ENCODE data around the gene ADISSP.

The ADISSP gene

DNA sequence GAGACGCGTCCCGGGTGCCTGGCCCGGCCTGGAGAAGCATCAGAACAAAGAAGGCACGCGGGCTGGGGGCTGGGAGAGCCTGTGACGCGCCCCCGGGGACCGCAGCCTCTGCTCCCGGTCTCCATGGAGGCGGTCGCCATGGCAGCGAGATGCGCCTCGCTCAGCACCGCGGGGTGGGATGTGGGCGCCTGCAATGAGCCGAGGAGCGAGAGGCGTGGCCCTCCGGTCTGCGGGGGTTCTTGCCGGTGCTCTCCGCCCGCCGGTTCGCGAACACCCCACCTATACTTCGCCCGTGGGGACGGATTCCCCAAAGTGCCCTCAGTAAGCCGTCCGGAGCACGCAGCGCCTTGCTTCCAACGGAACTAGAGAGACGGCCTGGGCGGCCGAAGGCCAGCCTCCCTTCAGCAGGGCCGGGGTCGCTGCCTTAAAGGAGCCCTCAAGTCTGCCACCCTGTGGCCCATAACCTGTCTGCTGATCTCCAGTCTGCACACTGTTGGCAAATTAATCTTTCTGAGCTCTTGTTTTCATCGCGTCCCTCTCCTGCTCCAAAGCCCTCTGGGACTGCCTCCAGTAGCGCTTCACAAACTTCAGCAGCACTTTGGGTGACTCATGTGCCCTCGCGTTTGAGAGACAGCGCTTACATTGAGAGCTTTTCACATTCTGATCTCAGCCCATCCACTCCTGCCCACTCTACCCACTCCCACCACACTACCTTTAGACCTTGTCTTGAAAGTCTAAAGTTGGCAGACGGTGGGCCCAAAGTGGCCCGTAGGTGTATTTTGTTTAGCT, 983 bp upstream of the ADISSP start:
- H3K4me3 ChIP-seq (ENCODE audit: control insufficient read depth, low read depth, low read length) = peak overlapping the region; percentile 66

DNA sequence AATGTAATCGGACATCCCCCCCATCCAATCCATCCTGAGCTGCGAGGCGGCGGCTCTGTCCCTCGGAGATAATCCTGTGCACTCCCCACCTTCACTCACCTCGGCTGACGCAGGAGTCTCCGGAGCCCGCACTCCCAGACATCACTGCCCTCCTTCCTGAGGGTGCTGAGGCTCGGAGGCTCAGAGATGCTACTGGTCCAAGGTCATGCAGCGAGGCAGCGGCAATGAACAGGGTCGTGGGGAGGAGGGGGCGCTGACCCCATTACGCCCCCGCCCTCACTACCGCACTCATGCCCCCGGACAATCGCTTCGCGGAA, 485 bp downstream of the ADISSP start:
- peak overlapping the region; percentile 67 for H3K4me3 ChIP-seq (ENCODE audit: control insufficient read depth, low read depth, low read length)
- no peak for DNase-seq (ENCODE audit: low read depth)
- TF ChIP-seq, protein P1, sequence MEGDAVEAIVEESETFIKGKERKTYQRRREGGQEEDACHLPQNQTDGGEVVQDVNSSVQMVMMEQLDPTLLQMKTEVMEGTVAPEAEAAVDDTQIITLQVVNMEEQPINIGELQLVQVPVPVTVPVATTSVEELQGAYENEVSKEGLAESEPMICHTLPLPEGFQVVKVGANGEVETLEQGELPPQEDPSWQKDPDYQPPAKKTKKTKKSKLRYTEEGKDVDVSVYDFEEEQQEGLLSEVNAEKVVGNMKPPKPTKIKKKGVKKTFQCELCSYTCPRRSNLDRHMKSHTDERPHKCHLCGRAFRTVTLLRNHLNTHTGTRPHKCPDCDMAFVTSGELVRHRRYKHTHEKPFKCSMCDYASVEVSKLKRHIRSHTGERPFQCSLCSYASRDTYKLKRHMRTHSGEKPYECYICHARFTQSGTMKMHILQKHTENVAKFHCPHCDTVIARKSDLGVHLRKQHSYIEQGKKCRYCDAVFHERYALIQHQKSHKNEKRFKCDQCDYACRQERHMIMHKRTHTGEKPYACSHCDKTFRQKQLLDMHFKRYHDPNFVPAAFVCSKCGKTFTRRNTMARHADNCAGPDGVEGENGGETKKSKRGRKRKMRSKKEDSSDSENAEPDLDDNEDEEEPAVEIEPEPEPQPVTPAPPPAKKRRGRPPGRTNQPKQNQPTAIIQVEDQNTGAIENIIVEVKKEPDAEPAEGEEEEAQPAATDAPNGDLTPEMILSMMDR (conservative IDR thresholded peaks at IDR 0.05; ENCODE audit: control insufficient read depth, insufficient read depth, low read depth, low read length) = no peak

More for the DNA sequence above, 983 bp upstream of the ADISSP start:
- peak; percentile 81 for DNase-seq (ENCODE audit: low read depth)
- TF ChIP-seq, protein P1 (conservative IDR thresholded peaks at IDR 0.05; ENCODE audit: control insufficient read depth, insufficient read depth, low read depth, low read length) = peak; percentile 30

DNA sequence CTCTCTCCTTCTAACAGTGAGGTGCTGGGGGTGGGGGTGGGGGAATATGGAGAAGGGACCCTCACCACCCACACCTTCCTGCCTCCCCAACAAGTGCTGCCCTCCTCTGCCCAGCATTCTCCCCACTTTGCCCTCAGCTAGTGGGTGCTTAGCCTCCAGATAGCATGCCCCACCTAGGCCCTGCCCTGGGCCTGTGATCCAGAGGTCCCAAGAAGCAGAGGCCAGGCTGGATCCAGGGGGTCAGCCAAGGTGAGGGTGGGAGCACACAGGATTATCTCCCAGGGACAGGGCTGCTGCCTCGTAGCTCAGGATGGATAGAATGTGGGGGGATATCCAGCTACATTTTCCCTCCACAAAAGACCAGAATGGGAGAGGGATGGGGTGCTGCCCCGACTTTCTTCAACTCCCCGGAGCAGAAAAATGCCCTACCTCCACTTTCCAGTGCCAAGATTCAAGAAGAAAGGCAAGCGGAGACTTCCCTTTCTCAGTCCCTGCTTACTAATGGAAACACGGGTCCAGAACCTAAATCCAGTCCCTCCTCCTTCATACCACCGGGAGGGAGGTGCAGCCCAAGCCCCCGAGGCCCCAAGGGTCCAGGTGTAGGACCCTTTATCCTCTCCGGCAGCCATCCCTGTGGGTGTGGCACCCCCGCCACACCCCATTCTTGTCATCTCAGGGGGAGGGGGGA, 987 bp downstream of the ADISSP start:
- peak overlapping the region; percentile 67 for H3K4me3 ChIP-seq (ENCODE audit: control insufficient read depth, low read depth, low read length)
- TF ChIP-seq, protein P1 (conservative IDR thresholded peaks at IDR 0.05; ENCODE audit: control insufficient read depth, insufficient read depth, low read depth, low read length) = no peak
- no peak for DNase-seq (ENCODE audit: low read depth)

DNA sequence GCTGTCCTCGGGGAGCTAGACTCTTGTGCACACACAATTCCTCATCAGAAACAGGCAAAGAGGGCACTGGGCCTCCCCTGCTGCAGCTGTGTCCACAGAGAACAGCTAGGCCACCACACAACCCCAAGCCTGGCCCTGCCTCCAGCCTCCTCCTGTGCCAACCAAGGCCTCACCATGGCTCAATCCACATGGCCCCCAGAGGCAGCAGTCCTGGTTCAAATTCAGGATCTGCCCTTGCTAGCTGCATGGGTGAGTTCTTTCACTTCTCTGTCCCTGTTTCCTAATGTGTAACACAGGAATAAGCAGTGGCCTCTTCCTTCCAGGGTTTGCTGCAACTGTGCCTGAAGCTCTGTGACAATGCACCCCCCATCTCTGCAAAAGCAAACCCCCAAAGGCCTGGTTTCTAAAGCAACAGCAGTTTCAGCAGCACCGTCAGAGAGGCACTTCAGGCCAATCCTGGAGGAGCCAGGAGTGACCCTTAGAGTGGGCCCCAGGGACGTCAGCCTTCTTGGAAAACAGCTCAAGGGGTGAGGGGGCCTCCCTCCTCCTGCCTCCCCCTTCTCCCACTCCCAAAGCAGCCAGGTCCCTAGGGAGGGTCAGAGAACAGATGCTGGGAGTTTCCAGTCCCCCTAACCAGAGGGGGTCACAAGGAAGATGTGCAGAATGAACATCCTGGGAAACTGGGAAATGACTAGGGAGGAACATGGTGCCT, 2.2 kb downstream of the ADISSP start:
- DNase-seq (ENCODE audit: low read depth) = no peak
- TF ChIP-seq, protein P1 (conservative IDR thresholded peaks at IDR 0.05; ENCODE audit: control insufficient read depth, insufficient read depth, low read depth, low read length) = no peak
- no peak overlapping the region for H3K4me3 ChIP-seq (ENCODE audit: control insufficient read depth, low read depth, low read length)

DNA sequence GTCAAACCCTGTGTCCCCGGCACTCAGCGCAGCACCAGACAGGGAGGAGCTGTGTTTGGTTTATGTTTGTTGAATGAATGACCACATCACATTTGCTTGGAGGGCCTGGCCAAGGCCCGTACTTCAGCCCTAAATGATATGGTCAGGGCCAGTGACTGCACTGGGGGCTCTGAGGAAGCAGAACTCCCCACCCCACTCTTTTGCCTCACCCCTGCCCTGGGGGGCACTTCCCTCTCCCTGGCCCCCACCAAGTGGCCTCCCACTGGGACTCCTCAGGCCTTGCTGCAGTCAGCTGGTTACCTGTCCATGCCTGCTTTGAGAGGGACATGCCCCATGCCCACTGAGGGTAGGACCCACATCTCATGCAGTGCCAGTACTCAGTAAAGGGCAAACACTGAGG, 2.9 kb downstream of the ADISSP start:
- H3K4me3 ChIP-seq (ENCODE audit: control insufficient read depth, low read depth, low read length) = no peak overlapping the region
- no peak for DNase-seq (ENCODE audit: low read depth)
- TF ChIP-seq, protein P1 (conservative IDR thresholded peaks at IDR 0.05; ENCODE audit: control insufficient read depth, insufficient read depth, low read depth, low read length) = no peak

DNA sequence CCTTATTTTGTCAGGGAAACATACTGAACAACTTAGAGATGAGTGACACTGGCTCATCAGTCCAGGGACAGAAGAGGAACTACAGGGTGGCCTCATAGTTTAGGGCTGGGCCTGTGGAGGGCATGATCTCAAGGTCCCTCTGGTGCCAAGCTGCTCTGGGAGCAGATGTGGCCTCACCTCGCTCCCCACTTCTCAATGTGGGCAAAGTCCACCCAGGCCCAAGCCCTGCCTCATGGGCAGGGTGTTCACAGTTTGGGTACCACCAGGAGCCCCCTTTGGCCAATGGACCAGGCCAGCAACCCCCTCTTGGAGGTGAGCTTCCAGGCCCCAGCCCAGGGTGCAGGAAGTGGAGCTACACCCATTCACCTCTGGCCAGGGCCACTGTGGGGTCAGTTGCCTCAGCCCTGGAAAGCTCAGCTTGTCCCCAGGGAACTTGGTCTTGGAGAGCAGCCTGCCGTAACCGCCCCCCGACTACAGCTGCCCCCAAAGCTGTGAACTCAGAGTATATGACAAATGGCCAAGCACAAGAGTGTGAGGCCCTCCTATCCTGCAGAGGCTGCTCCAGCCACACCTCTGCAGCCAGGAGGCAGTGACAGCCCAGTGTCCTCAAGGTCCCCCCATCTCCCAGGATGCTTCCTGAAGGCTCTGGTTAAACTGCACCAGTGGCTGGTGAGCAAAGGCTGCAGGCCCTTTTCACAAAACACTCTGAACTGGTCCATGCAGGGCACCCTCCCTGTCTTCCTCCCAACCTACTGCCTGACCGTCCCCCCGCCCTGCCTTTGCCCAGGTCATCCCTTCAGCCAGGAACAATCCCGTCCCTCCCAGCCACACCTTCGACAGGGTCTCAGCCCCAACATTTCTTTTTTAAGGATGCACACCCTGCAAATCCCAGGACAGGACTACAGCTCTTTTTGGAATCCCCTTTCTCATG, 3.6 kb downstream of the ADISSP start:
- DNase-seq (ENCODE audit: low read depth) = no peak
- TF ChIP-seq, protein P1 (conservative IDR thresholded peaks at IDR 0.05; ENCODE audit: control insufficient read depth, insufficient read depth, low read depth, low read length) = no peak
- H3K4me3 ChIP-seq (ENCODE audit: control insufficient read depth, low read depth, low read length) = no peak overlapping the region
